MM.1S (cell line): Measurements from ENCODE around the gene ADAMTS9.
A peak's percentile ranks its signal among the peaks of the same experiment; 100 is the strongest.

Experiments used
- DNase-seq: peaks from one replicate; pipeline ENCODE4 v3.0.0-alpha.2; 2015
- H2AFZ ChIP-seq: fragments of 300-600 bp; sonication (generic); 2 replicates; pipeline ENCODE4 v1.6.0; 2016; ENCODE audit warnings: antibody characterized with exemption, low read length
- H3F3A ChIP-seq: fragments of 300-600 bp; sonication (generic); 2 replicates; pipeline ENCODE4 v1.6.1; 2016; ENCODE audit warnings: mild to moderate bottlenecking, antibody characterized with exemption, low read length, moderate library complexity, mixed read lengths; ENCODE audit not compliant: insufficient read depth
- H3K27ac ChIP-seq: fragments of 300-600 bp; sonication (generic); 2 replicates; pipeline ENCODE4 v1.5.1; 2016; ENCODE audit warnings: mild to moderate bottlenecking, low read length
- H3K27me3 ChIP-seq: fragments of 300-600 bp; sonication (generic); replicated peaks from 2 replicates; pipeline ENCODE4 v1.6.0; 2016; ENCODE audit warnings: low read length; ENCODE audit not compliant: insufficient read depth
- H3K36me3 ChIP-seq: fragments of 300-600 bp; sonication (generic); replicated peaks from 2 replicates; pipeline ENCODE4 v1.6.1; 2016; ENCODE audit warnings: mild to moderate bottlenecking, low read length, mixed read lengths; ENCODE audit not compliant: insufficient read depth
- H3K4me1 ChIP-seq: fragments of 300-600 bp; sonication (generic); 2 replicates; pipeline ENCODE4 v1.6.1; 2016; ENCODE audit warnings: low read length, mixed read lengths
- H3K4me2 ChIP-seq: fragments of 300-600 bp; sonication (generic); 2 replicates; pipeline ENCODE4 v1.6.0; 2016; ENCODE audit warnings: low read depth, low read length
- H3K4me3 ChIP-seq: fragments of 300-600 bp; sonication (generic); 2 replicates; pipeline ENCODE4 v1.5.1; 2016; ENCODE audit warnings: low read length, mixed read lengths
- H3K79me2 ChIP-seq: fragments of 300-600 bp; sonication (generic); 2 replicates; pipeline ENCODE4 v1.6.1; 2016; ENCODE audit warnings: mixed run types, low read length, mixed read lengths
- H3K9ac ChIP-seq: fragments of 300-600 bp; sonication (generic); 2 replicates; pipeline ENCODE4 v1.6.1; 2016; ENCODE audit warnings: low read length, mixed read lengths
- H3K9me2 ChIP-seq: fragments of 300-600 bp; sonication (generic); replicated peaks from 2 replicates; pipeline ENCODE4 v1.6.1; 2016; ENCODE audit warnings: mild to moderate bottlenecking, low read length, mixed read lengths; ENCODE audit not compliant: insufficient read depth
- H3K9me3 ChIP-seq: fragments of 300-600 bp; sonication (generic); replicated peaks from 2 replicates; pipeline ENCODE4 v1.6.1; 2016; ENCODE audit warnings: mild to moderate bottlenecking, low read length, mixed read lengths; ENCODE audit not compliant: insufficient read depth
- H4K20me1 ChIP-seq: fragments of 300-600 bp; sonication (generic); 2 replicates; pipeline ENCODE4 v1.6.1; 2016; ENCODE audit warnings: mild to moderate bottlenecking, low read length, moderate library complexity, mixed read lengths; ENCODE audit not compliant: insufficient read depth
- EZH2 ChIP-seq: fragments of 300-600 bp; sonication (generic); optimal IDR thresholded peaks from 2 replicates; pipeline ENCODE3; 2017; ENCODE audit warnings: low read depth, mild to moderate bottlenecking, antibody characterized with exemption, low read length, mixed read lengths
- EZH2phosphoT487 ChIP-seq: fragments of 300-600 bp; sonication (generic); IDR thresholded peaks from 2 replicates; pipeline ENCODE4 v1.6.1; 2018; ENCODE audit warnings: antibody characterized with exemption, low read length
- TF ChIP-seq, protein P1 (sequence below): fragments of 300-600 bp; sonication (generic); IDR thresholded peaks from 2 replicates; pipeline ENCODE4 v1.5.1; 2016; ENCODE audit warnings: antibody characterized with exemption, low read length, mixed read lengths

The ADAMTS9 gene, protein sequence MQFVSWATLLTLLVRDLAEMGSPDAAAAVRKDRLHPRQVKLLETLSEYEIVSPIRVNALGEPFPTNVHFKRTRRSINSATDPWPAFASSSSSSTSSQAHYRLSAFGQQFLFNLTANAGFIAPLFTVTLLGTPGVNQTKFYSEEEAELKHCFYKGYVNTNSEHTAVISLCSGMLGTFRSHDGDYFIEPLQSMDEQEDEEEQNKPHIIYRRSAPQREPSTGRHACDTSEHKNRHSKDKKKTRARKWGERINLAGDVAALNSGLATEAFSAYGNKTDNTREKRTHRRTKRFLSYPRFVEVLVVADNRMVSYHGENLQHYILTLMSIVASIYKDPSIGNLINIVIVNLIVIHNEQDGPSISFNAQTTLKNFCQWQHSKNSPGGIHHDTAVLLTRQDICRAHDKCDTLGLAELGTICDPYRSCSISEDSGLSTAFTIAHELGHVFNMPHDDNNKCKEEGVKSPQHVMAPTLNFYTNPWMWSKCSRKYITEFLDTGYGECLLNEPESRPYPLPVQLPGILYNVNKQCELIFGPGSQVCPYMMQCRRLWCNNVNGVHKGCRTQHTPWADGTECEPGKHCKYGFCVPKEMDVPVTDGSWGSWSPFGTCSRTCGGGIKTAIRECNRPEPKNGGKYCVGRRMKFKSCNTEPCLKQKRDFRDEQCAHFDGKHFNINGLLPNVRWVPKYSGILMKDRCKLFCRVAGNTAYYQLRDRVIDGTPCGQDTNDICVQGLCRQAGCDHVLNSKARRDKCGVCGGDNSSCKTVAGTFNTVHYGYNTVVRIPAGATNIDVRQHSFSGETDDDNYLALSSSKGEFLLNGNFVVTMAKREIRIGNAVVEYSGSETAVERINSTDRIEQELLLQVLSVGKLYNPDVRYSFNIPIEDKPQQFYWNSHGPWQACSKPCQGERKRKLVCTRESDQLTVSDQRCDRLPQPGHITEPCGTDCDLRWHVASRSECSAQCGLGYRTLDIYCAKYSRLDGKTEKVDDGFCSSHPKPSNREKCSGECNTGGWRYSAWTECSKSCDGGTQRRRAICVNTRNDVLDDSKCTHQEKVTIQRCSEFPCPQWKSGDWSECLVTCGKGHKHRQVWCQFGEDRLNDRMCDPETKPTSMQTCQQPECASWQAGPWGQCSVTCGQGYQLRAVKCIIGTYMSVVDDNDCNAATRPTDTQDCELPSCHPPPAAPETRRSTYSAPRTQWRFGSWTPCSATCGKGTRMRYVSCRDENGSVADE (N-terminal part only)

DNA sequence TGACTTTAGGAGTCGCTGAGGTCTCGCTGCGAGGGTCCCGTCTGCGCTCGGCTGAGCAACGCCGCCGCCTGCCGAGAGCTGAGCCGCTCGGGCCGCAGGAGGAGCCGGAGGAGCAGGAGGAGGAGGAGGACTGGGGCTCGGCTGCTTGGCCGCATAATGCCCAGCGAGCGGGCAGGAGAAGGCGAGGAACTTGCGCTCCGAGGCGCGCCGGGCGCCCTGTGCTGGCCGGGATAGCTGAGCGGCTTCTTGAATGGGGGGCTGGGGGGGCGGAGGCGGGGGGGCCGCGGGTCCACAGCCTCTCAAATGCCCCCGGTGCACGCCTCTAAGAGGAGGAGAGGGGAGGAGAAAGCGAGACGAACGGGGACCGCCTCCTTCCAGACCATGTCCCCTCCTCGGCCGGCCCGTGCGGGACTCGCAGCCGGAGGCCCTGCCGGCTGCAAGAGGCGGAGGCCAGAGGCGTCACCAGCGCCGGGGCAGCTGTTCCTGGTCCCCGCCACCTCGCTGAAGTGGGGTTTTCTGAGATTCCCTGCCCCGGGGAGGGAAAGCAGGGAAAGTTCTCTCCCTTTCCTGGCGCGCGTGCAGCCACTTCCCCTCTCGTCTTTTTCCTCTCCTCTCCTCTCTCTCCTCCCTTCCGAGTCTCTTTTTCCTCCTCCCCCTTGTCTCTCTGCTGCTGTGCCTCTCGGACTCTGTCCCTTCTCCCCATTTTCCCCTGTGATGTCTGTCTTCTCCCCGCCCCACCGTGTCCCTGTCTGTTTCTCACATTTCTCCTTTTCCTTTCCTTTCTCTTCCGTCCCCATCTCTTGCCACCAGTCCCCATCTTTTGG is at the start of gene ADAMTS9:
ADAMTS9 (minus strand) TSS at position 220 of the 824 bp plus-strand sequence. CDS start 343 bp downstream, outside the sequence.
- Histone ChIP-seq H3K36me3 (no peaks in the 10 kb centered on the region), H4K20me1 (no peaks in the 10 kb centered on the region), H3K9me2 (no peaks in the 10 kb centered on the region), H3K9me3 (no peaks in the 10 kb centered on the region), H3K4me2 (peak within 1 kb of the TSS; percentile 69; the same call in 1 of the 2 replicates), H3K27ac (no peak within 1 kb of the TSS), H3K79me2 (no peaks in the 10 kb centered on the region), H3K4me1 (no peaks in the 10 kb centered on the region), H2AFZ (peak within 1 kb of the TSS; percentile 34; the same call in 1 of the 2 replicates), H3K27me3 (0 out of 2 replicates have a peak, but pooled peaks cover 4% of the 10 kb centered on the region), H3F3A (no peaks in the 10 kb centered on the region), H3K9ac (no peak within 1 kb of the TSS), H3K4me3 (peak within 1 kb of the TSS; percentile 39)
- TF ChIP-seq EZH2 (no peak), EZH2phosphoT487 (no peak)
- TF ChIP-seq, protein P1, sequence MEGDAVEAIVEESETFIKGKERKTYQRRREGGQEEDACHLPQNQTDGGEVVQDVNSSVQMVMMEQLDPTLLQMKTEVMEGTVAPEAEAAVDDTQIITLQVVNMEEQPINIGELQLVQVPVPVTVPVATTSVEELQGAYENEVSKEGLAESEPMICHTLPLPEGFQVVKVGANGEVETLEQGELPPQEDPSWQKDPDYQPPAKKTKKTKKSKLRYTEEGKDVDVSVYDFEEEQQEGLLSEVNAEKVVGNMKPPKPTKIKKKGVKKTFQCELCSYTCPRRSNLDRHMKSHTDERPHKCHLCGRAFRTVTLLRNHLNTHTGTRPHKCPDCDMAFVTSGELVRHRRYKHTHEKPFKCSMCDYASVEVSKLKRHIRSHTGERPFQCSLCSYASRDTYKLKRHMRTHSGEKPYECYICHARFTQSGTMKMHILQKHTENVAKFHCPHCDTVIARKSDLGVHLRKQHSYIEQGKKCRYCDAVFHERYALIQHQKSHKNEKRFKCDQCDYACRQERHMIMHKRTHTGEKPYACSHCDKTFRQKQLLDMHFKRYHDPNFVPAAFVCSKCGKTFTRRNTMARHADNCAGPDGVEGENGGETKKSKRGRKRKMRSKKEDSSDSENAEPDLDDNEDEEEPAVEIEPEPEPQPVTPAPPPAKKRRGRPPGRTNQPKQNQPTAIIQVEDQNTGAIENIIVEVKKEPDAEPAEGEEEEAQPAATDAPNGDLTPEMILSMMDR = no peak
- DNase-seq = no peak

DNA sequence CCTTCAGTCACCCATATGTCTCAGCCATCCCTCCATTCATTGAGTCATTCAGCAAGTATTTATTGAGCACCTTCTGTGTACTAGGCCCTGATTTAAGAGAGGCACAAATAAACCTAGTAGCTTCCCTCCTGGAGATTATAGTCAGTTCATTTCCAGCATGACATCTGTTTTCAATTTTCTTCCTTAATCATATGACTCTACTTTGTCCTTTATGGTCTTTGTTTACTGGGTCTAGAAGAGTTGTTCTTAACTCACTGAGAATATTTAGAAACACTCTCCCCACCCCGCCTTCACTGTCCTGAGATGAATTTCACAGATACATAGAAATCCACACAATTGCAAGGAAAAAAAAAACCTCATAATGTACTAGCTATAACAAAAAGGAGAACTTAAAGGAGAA is 44.8 kb upstream of the ADAMTS9 start:
- TF ChIP-seq, protein P1 = no peak
- TF ChIP-seq EZH2phosphoT487 = no peak
- TF ChIP-seq EZH2 = no peak
- H3K9ac ChIP-seq = no peak overlapping the region
- H3K79me2 ChIP-seq = no peaks in the 10 kb centered on the region
- no peak overlapping the region for H2AFZ ChIP-seq
- no peaks in the 10 kb centered on the region for H3F3A ChIP-seq
- no peaks in the 10 kb centered on the region for H3K4me1 ChIP-seq
- no peaks in the 10 kb centered on the region for H3K36me3 ChIP-seq
- no peak overlapping the region for H3K27ac ChIP-seq
- no peaks in the 10 kb centered on the region for H4K20me1 ChIP-seq
- DNase-seq = no peak
- no peaks in the 10 kb centered on the region for H3K9me3 ChIP-seq
- no peaks in the 10 kb centered on the region for H3K9me2 ChIP-seq
- no peak overlapping the region for H3K4me2 ChIP-seq
- H3K27me3 ChIP-seq = no peaks in the 10 kb centered on the region
- H3K4me3 ChIP-seq = no peak overlapping the region

DNA sequence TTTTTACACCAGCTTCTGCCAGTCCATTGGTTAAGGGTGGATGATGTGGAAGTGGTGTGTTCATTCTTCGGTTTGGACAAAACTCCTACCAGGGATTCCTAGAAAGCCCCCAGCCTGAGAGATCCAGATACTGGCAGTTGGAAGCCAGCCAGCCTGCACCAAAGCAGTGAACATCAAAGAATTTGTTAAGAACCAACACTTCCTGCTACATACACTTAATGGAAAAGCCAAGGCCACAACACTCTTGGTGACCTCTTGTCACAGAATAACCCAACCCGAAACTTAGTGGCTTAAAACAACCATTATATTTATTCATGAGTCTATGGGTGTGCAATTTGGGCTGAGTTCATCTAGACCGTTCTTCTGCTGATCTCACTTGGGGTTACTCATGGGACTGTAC is 42.9 kb upstream of the ADAMTS9 start:
- no peaks in the 10 kb centered on the region for H3K4me1 ChIP-seq
- no peak overlapping the region for H3K27ac ChIP-seq
- H4K20me1 ChIP-seq = no peaks in the 10 kb centered on the region
- no peak overlapping the region for H3K9ac ChIP-seq
- no peaks in the 10 kb centered on the region for H3K27me3 ChIP-seq
- H2AFZ ChIP-seq = no peak overlapping the region
- H3K4me3 ChIP-seq = no peak overlapping the region
- no peaks in the 10 kb centered on the region for H3F3A ChIP-seq
- no peak for DNase-seq
- H3K4me2 ChIP-seq = no peak overlapping the region
- TF ChIP-seq, protein P1 = no peak
- TF ChIP-seq EZH2phosphoT487 = no peak
- no peak for TF ChIP-seq EZH2
- H3K36me3 ChIP-seq = no peaks in the 10 kb centered on the region
- no peaks in the 10 kb centered on the region for H3K9me2 ChIP-seq
- no peaks in the 10 kb centered on the region for H3K79me2 ChIP-seq
- no peaks in the 10 kb centered on the region for H3K9me3 ChIP-seq
